ENCODE results near the gene AVP.

GRCh38 chr20:3133155-3133554 is 48.6 kb upstream of the AVP start:
- TF ChIP-seq CTCF (conservative IDR thresholded peaks at IDR 0.05) (no peak), EZH2 (IDR thresholded peaks at IDR 0.05; ENCODE audit: low read depth) (no peak)

All from PC-9 (cell line).